Measurements from ENCODE around the gene CARD11.
"Not testable (repeated sequence)": the region's sequence is repeated elsewhere in the genome, so short reads cannot be mapped to it uniquely, and the experiment has no call there.

CARD11 gene

GRCh38 chr7:2959103-2959680, 84.5 kb downstream of the CARD11 start:
- peak; percentile 57 for DNase-seq

- DNase-seq, result no peak
Observed at GRCh38 chr7:2958416-2959102, 85.1 kb downstream of the CARD11 start.

- not testable (repeated sequence) for DNase-seq
Observed at GRCh38 chr7:2957369-2957727, 86.3 kb downstream of the CARD11 start.

GRCh38 chr7:2956526-2957368, 86.9 kb downstream of the CARD11 start:
- peak; percentile 66 for DNase-seq

GRCh38 chr7:2956076-2956475, 87.6 kb downstream of the CARD11 start:
- no peak for DNase-seq

GRCh38 chr7:2955269-2955668, 88.4 kb downstream of the CARD11 start:
- DNase-seq, result no peak

- no peak for DNase-seq
Observed at GRCh38 chr7:2954433-2954853, 89.2 kb downstream of the CARD11 start.

GRCh38 chr7:2953588-2954407, 89.9 kb downstream of the CARD11 start:
- DNase-seq, result no peak

GRCh38 chr7:2953099-2953498, 90.6 kb downstream of the CARD11 start:
- DNase-seq, result no peak

- no peak for DNase-seq
Observed at GRCh38 chr7:2952316-2952715, 91.4 kb downstream of the CARD11 start.

- DNase-seq, result no peak
Observed at GRCh38 chr7:2950578-2950977, 93.1 kb downstream of the CARD11 start.

- DNase-seq, result no peak
Observed at GRCh38 chr7:2948749-2949148, 94.9 kb downstream of the CARD11 start.

- DNase-seq, result no peak
Observed at GRCh38 chr7:2947058-2947780, 96.4 kb downstream of the CARD11 start.

- no peak for DNase-seq
Observed at GRCh38 chr7:2945171-2945570, 98.5 kb downstream of the CARD11 start.

- DNase-seq, result no peak
Observed at GRCh38 chr7:2944739-2945138, 98.9 kb downstream of the CARD11 start.

- no peak for DNase-seq
Observed at GRCh38 chr7:2943851-2944601, 99.6 kb downstream of the CARD11 start.

GRCh38 chr7:2941216-2941859, 102.3 kb downstream of the CARD11 start:
- DNase-seq, result no peak

- DNase-seq, result no peak
Observed at GRCh38 chr7:2940466-2940865, 103.2 kb downstream of the CARD11 start.

GRCh38 chr7:2939193-2939885, 104.3 kb downstream of the CARD11 start:
- no peak for DNase-seq

- DNase-seq, result no peak
Observed at GRCh38 chr7:2938514-2939192, 105.0 kb downstream of the CARD11 start.

All from eye (tissue), 1 donor.